GM23338 (cell line): Measurements from ENCODE around the gene SCGB1A1.

Experiments used
- CREB1 ChIP-seq: fragments of 250-450 bp; sonication (Bioruptor Pico); IDR thresholded peaks from 2 replicates; pipeline ENCODE4 v1.5.0; 2020; ENCODE audit warnings: low read depth, mild to moderate bottlenecking, moderate library complexity
- CTCF ChIP-seq, 2 experiments: fragments of 200-600 bp in 1 of 2; sonication (generic) in 1 of 2; conservative IDR thresholded peaks; 2 replicates each; pipeline versions ENCODE4 v1.5.1 to v1.6.1; 2016 to 2017; ENCODE audit warnings: antibody characterized with exemption in 2 of 2, low read depth in 2 of 2, mild to moderate bottlenecking in 2 of 2, moderate library complexity in 1 of 2
- EZH2 ChIP-seq: fragments of 200-600 bp; sonication (generic); IDR thresholded peaks from one replicate; pipeline ENCODE4 v1.8.0; 2017; ENCODE audit warnings: antibody characterized with exemption, mild to moderate bottlenecking, low read depth; ENCODE audit not compliant: unreplicated experiment
- EZH2phosphoT487 ChIP-seq: fragments of 200-600 bp; sonication (generic); IDR thresholded peaks from one replicate; pipeline ENCODE4 v1.8.1; 2018; ENCODE audit warnings: antibody characterized with exemption; ENCODE audit not compliant: unreplicated experiment
- JUNB ChIP-seq: IDR thresholded peaks from one replicate; pipeline ENCODE4 v1.6.1; 2016; ENCODE audit warnings: antibody characterized with exemption; ENCODE audit not compliant: unreplicated experiment
- POLR2AphosphoS5 ChIP-seq: IDR thresholded peaks from 2 replicates; pipeline ENCODE4 v1.6.1; 2016; ENCODE audit warnings: antibody characterized with exemption, low read depth

- TF ChIP-seq CTCF (conservative IDR thresholded peaks at IDR 0.05; ENCODE audit: low read depth in 2 of 2) (no peak), JUNB (no peak), POLR2AphosphoS5 (no peak), CREB1 (no peak), EZH2phosphoT487 (no peak), EZH2 (no peak)
Observed at GRCh38 chr11:62418136-62418535, 697 bp upstream of the SCGB1A1 start.
